Omental fat pad (tissue), 4 donors: ENCODE measurements around the gene CD74. TPM values are rescaled to one million over a fixed set of nuclear protein-coding genes. Genes with fewer than 3 reads are reported as not detected.

ENCODE experiments used
- ATAC-seq: fragments of 150-250 bp; one replicate; pipeline ENCODE4 v1.9.1; 2016; ENCODE audit warnings: mild to moderate bottlenecking, moderate library complexity; ENCODE audit not compliant: low FRiP score
- DNase-seq: peaks from one replicate; pipeline ENCODE4 v3.0.0-alpha.2; 2019; ENCODE audit warnings: low spot score
- total RNA-seq, 4 donors: library from RNA; depleted of rRNA; stranded (reverse); fragments of >200 nt; gene quantifications; one replicate each; pipeline ENCODE4 v1.1.0, GENCODE V29; 2016
- TF ChIP-seq, protein P1 (sequence below), 3 donors: fragments of 450-650 bp; IDR thresholded peaks; one replicate each; pipeline ENCODE4 v1.5.1; 2016 to 2017; ENCODE audit warnings: antibody characterized with exemption in 3 of 3, mild to moderate bottlenecking in 3 of 3, moderate library complexity in 2 of 3

CD74 gene
- total RNA-seq, 4 donors from 2014 or later, result 188 to 705 (median 639) TPM

DNA sequence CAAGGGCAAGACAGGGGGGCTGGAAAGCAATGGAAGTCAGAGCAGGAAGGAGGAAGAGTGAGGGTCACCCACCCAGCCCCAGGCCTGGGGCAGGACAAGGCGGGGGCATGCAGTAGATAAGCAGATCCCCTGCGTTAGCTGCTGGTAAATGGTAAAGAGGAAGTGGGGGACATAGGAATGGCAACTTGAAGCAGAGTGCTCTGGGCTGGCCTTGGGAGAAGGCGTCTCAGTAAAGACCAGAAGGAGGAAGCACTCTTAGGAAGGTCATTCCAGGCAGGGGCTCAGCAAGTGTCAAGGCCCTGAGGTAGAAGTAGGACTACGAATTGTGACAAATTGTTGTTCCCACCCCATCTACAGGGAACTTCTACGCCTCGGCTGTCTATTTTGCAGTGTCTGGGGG, 40.1 kb downstream of the CD74 start:
- ATAC-seq (no peak), DNase-seq (no peak)
- TF ChIP-seq, protein P1, sequence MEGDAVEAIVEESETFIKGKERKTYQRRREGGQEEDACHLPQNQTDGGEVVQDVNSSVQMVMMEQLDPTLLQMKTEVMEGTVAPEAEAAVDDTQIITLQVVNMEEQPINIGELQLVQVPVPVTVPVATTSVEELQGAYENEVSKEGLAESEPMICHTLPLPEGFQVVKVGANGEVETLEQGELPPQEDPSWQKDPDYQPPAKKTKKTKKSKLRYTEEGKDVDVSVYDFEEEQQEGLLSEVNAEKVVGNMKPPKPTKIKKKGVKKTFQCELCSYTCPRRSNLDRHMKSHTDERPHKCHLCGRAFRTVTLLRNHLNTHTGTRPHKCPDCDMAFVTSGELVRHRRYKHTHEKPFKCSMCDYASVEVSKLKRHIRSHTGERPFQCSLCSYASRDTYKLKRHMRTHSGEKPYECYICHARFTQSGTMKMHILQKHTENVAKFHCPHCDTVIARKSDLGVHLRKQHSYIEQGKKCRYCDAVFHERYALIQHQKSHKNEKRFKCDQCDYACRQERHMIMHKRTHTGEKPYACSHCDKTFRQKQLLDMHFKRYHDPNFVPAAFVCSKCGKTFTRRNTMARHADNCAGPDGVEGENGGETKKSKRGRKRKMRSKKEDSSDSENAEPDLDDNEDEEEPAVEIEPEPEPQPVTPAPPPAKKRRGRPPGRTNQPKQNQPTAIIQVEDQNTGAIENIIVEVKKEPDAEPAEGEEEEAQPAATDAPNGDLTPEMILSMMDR (IDR thresholded peaks at IDR 0.05), result no peak

DNA sequence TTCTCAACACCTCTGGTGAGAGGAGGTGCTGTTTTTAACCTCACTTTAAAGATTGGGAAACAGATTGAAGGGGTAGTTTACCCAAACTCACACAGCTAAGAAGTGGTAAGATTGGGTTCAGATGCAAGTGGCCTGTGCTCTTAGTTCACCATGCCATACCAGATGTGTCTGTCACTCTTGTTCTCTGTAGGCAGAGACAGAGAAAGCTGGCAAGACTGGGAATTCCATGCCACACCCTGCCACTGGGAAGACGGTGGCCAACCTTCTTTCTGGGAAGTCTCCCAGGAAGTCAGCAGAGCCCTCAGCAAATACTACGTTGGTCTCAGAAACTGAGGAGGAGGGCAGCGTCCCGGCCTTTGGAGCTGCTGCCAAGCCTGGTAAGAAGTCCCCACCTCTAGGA, 44.2 kb downstream of the CD74 start:
- ATAC-seq, result no peak
- TF ChIP-seq, protein P1 (IDR thresholded peaks at IDR 0.05), result no peak
- no peak for DNase-seq

DNA sequence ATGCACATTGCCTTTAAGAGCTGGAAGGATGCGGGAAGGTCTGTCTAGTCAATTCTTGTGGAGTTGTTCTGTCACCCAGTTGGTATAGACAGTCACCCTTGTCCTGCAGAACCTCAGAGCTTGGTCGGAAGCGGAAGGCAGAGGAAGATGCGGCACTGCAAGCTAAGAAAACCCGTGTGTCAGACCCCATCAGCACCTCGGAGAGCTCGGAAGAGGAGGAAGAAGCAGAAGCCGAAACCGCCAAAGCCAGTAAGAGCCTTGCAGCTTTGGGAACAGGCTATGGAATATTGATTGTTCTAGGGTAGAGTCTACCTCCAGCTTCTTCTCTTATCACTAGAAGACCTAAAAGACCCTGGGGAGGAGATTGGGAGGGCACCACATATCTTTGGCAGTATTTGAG, 48.7 kb downstream of the CD74 start:
- TF ChIP-seq, protein P1 (IDR thresholded peaks at IDR 0.05), result no peak
- DNase-seq (no peak), ATAC-seq (no peak)

DNA sequence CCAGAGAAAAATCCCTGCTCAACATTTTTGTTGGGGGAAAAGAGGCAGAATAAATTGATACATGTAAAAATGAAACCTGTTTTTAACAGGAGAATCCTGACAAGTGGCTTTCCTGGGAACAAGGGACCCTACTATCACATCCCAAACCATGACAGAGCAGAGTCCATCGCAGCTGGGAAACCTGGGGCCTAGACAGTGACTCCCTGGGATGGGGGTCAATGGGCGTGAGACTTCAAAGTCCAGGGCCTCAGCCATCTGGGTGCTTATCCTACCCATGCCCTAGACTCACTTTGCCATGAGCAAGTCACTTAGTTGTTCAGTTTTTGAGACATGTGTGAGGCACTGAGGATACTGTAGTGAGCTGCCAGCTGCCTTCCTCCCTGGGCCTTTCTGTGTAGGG, 49.5 kb downstream of the CD74 start:
- TF ChIP-seq, protein P1 (IDR thresholded peaks at IDR 0.05), result no peak
- ATAC-seq, result no peak
- no peak for DNase-seq

DNA sequence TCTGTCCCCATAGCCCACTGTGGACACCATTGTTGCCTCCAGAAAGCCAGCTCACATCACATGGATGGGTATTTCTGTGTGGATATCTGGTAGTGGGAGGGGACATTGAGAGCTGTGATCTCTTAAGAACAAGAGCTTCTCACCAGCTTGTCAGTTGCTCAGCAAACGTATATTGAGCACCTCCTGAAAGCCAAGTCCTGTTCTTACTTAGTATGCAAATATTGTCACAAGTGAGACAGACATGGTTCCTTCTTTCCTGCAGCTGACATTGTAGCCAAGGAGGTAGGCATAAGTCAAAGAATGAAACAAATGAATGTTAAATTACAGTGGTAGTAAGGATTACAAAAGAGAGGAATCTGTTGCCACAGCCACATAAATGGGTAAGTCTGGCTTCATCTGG, 51.4 kb downstream of the CD74 start:
- TF ChIP-seq, protein P1 (IDR thresholded peaks at IDR 0.05), result no peak
- DNase-seq (no peak), ATAC-seq (no peak)

DNA sequence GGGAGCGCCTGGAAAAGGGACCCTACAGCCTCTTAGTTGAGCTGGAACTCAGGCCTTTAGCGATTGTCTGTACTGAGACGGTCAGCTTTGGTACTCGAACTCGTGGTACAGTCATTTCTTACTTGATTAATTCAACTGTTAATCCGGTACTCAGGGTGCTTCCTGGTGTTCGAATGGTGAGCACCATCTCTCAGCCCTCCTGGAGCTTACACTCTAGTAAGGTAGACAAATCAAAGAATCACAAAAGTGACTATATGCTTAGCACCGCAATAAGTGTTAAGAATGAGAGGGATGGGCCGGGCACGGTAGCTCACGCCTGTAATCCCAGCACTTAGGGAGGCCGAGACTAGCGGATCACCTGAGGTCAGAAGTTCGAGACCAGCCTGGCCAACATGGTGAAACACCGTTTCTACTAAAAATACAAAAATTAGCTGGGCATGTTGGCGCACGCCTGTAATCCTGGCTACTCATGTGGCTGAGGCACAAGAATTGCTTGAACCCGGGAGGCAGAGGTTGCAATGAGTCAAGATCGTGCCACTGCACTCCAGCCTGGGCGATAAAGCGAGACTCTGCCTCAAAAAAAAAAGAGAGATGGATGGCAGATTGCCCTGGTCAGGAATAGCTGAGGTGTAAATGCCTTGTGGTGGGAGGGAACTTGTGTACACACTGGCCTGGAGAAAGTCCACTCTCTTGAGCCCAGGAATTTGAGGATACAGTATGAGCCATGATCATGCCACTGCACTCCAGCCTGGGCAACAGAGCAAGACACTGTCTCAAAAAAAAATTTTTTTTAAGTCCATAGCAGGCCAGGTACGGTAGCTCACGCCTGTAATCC, 54.2 kb downstream of the CD74 start:
- DNase-seq (no peak), ATAC-seq (no peak)
- TF ChIP-seq, protein P1 (IDR thresholded peaks at IDR 0.05), result no peak
